ENCODE data around the gene KLHL25.

The KLHL25 gene

DNA sequence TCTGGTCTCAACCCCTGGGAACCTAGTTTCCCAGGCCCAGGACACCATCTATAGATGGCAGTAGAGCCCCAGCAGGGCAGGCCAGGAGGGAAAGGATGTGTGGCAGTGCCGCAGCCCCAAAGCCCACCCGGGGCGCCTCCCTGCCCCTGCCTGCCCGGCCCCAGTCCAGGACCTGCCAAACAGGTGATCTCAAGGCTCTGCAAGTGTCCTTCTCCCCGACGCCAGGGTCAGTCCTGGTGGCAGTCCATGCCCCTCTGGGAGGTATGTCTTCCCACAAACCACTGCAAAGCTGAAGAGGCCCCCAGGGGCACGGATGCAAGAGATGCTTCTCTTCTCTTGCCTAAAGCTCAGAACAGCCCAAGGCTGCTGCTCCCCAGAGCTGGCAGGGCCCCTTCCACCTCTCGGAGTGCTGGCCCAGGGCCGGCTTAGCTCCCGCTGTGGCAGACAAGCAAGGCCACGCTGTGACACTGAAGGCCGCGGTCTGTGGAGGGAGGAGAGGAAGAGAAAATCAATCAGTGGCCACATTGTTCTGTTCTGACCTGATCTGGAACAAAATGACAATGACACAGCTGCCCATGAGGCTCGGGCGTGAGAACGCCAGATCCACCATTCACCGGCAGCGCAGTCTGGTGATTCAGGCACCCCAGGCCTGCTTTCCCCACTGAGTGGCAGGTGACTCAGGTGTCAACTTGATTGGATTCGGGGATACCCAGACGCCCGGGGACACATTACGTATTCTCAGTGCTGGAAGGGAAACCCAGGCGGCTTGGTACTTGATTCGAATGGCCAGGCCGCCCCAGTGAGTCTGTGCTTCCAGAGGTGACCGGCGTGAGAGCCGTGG, 34.0 kb downstream of the KLHL25 start:
- peak; percentile 22 for DNase-seq

DNA sequence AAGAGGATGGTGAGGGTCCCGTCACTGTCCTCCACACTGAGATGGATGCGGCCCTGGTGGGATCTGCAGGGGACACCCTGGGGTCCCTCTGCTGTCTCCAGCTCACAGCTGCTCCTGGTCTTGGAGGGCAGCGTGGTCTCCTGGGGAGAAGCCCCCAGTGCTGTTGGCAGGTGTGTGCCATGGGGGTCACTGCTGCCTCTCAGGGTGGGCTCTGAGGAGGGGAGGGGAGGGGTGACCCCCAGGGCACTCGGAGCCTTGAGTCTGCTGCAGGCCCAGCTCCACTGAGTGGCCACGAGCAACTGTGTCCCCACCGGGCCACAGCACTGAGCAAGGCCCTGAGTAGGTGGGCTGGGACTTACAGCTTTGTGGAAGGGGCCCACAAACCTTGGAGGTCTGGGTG, 34.7 kb downstream of the KLHL25 start:
- DNase-seq: no peak

DNA sequence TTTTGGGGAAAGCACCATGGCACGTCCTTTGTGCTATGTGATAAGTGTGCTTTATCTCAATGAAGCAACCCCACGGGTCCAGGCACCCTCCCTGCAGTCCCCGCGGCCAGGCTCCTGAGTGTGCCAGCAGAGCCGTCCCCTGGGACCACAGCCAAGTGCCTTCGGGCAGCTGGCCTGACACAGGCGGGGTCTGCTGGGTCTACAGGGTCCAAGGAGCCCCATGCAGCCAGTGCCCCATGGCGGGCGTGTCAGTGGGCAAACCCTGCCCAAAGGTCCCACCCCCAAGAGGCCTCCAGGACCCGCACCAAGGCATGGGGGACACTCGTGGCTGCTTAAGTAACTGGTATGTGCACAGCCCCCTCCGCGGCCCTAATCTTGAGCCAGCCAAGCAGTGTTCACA, 35.3 kb downstream of the KLHL25 start:
- peak; percentile 83 for DNase-seq

DNA sequence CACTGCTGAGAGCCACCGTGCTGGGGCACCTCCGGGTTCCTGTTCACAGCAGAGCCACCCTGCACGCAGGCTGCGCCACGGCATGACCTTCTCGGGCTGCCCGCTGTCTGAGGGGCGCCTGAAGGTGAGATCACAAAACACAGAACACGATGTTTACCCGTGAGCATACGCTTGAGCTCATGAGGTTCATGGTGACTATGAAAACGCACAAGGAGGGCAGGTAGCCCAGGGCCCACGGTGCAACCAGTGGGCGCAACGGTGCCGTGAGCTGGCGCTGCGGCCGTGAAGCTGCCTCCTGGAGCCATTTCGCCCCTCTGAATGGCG, 36.1 kb downstream of the KLHL25 start:
- no peak for DNase-seq

DNA sequence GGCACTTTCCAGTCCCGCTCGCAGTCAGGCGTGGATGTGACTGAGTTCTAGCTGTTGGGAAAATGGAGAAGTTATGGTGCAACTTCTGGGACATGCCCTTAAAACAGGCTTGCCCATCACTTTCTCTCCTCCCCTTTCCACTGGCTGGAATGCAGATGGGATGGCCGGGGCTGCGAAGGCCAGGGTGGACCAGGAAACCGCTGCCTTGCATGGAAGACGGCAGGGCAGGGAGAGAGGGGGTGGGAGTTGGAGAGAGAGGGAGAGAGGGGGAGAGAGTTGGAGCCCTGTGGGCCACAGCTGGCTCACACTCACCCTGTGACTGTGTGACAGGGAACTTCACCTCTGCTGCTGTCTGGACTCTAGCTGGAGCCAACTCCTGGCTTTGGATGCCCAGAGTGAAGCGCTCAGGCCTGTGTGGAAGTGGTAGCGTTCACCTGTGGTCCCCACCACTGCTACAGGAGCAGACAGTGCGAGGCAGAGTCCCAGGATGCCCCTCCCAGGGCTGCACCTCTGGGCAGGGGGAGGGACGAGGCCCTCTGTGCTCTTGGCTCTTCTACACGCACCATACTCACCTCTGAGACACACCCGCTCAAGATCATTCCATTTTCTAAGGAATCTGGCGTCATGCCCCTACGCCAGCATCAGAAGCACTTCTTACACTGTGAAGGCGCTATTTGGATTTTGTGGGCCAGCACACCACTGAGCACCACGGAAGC, 36.6 kb downstream of the KLHL25 start:
- DNase-seq: no peak

DNA sequence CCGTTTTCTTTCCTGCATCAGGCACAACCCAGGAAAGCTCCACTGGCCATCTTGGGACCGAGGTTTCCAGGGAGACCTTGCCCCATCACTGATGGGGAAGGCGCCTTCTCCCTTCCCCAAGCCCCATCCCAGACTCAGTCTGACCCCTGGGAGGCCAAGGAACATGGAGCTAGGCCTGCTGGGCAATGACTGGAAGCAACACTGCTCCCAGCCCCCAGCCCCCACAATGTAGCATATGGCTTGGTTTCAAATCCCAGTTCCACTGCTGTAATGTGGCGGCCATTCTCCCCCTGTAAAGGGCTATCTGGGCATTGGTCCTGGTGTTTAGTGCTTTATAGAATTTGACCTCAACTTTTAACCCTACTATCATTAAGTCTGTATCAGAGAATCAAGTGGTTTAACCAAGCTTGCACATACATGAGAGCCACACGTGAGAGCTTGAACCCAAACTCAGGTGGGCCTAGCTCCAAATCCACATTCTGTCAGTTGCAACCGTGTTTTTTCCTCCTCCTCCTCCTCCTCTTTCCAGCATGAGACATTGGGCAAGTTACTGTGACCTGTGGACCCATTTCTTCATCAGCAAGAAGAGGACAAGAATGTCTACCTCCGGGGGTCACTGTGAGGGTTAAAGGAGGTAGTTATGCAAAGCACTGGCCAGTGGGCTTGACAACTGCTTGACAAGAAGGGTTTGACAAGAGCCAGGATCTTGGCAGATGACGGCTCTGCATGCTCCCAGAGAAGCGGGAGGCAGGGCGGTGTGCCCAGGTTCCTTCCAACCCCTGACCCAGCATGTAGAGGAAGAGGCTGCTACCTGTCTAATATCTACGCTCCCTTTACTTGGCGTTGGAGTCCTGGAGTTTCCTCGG, 37.4 kb downstream of the KLHL25 start:
- no peak for DNase-seq

DNA sequence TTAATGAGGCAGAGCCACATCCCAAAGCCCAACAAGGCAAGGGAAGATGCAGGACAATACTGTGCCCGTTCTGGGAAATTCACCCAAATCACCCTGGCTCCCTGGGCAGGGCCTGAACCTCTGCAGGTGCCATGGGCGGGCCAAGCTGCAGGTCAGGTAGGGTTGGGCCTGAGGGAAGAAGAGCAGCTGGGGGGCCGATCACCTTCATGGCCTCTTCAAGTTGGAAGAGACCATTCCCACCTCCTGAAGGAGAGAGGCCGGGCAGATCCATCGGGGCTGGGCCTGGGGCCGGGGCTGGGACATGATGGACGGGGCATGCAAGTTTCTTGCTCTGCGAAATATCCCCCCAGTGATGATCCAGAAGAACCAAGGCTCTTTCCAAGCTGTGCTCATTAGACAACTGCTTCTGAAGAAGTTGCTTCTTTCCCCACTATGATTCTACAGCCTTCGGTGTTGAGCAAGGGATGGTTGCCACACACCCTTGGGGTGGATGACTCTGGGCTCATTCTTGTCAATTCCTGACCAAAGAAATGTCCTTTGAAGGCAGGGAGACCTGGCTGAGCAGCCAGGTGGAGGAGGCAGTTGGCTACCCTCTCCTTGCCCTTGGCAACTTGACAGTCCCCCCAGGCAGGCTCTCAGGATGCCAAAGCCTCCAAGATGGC, 38.2 kb downstream of the KLHL25 start:
- DNase-seq: no peak

DNA sequence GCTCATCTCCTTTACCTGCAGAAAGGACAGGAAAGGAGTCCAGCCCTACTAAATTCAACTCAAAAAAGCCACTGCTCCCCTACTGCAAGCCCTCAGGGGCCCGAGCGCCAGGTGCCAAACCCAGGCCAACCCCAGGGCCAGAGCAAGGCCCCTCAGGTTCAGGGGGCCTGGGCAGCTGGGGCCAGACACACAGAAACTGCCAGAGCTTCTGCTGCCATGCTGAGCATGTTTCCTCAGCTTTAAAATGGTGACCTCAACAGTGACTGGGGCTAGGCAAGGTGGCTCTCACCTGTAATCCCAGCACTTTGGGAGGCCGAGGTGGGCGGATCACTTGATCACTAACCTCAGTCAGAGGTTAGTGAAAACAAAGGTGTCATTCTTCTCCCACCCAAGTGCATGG, 38.8 kb downstream of the KLHL25 start:
- no peak for DNase-seq

DNA sequence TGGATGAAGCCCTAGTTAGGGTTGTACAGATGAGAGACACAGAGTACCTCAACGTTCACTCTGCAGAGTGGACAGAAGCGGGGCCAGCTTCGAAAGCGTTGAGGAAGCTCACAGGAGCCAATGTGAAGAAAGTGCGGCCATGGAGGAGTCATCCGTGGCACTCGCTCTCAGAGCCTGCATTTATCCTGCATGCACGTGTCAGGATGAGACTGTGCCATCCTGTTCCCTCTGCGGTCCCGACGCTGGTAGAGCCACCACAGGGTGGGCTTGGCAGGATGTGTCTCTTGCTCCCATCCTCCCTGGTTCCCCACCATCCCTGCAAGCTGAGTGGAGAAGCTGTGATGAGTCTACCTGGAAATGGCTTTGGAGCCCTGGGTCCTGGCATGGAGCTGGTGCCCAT, 39.3 kb downstream of the KLHL25 start:
- DNase-seq: no peak

DNA sequence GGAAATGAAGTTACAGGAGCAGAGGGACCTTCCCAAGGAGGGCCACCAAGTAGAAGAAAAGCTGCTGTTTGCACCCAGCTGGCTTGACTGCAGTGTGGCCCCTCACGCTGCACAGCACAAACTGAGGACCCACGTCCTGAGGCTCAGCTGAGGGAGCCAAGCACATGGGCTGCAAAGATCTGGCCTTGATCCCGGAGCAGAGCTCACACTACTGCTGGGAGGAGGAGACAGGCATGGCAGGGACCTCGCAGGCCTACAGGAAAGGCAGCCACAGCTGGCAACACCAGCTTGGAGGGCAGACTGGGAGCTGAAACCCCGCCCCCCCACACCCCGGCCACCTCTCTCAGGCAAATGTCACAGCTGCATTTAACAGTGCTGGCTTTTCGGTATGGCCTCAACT, 39.7 kb downstream of the KLHL25 start:
- no peak for DNase-seq

DNA sequence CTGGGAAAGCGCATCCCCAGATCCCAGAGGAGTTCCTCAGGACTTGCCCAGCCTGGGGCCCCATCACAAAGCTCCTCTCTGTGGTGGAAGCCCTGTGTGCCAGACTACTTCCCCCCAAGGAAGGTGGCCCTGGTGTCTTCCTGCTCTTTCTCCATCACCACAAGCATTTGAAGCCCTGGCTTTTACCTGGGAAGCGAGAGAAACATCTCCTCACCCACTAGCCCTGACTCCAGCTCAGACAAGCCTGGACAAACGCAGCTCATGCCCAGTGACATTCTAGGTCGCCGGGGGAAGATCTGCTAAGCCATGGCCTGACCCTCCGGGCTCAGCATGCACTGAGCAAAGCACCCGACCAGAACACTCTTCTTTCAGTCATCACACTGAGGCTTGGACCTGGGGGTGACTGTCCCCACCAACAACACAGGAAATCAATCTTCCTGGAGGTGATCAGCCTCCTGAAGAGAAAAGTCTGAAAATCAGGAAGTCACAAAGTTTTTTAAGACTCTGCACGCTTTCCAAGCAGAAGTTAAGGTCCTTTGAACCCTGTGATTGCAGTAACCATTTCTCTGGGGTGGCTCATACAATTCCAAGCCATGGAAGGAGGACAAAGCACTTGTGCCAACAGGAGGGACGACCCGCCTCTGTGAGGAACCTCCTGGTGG, 40.8 kb downstream of the KLHL25 start:
- no peak for DNase-seq

DNA sequence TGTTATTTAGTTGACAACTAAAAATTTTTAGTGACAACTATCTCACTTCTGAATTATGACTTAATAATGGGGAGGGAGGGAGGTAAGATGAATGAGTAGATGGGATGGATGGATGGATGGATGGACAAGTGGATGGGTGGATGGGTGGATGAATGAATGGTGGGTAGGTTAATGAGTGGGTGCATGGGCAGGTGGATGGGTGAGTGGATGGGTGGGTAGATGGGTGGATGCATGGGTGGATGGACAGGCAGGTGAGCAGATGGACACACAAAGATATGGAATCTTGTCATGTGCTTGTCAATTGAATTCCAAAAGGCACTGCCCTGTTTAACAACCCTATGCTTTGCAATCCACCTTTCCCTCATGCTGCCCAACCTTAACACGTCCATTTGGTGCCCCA, 41.5 kb downstream of the KLHL25 start:
- DNase-seq: no peak

DNA sequence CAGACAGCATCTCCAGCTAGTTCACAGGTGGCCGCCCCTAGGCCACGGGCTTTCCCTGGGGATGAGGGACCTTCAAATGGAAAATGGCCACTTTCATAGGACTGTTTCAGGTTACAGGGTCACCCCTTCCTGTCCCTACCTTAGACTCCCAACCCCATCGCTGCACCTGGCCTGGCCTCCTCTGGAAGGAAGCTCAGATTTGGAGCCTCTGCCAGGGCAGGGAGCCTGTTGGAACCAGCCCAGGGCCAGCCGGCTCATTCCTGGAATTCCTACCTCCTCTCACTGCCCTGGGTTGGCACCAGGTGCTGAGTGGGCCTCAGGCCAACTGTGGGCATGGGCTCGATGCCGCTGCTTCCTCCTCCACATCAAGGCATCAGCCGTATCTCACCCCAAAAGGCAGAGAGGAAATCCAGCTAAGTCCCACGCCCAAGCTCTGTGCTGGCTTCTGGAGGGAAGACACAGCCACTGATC, 42.2 kb downstream of the KLHL25 start:
- DNase-seq: peak; percentile 44

DNA sequence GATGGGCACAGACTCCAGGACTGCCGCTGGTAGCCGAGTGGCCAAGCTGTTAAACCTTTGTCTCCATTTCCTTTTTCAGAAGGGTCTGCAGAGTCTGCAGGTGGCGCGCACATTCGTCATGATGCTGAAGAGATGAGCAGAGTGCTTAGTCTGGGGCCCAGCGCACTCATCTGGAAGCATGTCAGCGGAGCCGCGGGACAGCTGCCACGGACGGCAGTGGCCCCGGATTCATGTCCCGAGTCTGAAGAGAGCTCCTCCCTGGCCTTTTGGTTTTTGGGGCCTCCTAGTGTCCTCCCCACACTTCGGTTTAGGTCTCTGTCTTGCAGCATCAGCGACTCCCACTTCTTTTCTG, 42.6 kb downstream of the KLHL25 start:
- DNase-seq: no peak

DNA sequence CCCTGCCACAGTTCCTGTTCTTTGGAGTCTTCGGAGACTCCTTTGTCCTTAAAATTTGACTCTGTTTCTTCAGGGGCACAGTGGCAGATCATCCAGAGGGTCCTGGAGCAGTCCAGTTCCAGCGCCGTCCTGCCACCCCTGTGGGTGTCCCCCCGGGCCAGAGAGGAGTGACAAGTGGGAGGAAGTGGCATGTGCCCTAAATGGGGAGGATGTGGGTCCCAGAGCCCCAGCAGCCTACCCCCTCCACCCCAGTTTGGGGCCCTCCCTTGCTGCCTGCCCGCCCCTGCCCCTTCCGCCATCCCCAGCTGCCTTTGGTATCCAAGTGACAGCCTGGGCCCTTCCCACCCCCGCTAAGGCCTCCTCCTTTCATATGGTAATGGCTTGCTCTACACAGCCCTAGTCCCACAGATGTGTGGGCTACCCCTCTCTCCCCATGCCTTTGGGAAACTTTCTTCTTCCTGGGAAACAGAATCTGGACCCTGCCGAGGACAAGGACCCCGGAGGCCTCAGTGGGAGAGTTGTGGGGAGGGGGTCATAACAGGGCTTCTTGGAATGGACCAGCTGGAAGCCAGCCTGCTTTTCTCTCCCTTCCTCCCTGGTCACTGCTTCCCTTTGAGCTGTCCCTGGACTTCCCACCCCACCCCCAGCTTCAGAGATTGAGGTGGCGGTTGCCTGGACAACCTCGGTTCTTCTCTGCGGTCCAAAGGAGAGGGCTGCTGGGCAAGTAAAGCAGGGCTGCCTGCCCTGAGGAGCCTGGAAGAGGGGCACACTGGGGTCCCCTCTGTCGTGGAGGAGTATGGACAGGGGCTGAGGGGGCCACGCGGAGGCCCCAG, 43.2 kb downstream of the KLHL25 start:
- no peak for DNase-seq

DNA sequence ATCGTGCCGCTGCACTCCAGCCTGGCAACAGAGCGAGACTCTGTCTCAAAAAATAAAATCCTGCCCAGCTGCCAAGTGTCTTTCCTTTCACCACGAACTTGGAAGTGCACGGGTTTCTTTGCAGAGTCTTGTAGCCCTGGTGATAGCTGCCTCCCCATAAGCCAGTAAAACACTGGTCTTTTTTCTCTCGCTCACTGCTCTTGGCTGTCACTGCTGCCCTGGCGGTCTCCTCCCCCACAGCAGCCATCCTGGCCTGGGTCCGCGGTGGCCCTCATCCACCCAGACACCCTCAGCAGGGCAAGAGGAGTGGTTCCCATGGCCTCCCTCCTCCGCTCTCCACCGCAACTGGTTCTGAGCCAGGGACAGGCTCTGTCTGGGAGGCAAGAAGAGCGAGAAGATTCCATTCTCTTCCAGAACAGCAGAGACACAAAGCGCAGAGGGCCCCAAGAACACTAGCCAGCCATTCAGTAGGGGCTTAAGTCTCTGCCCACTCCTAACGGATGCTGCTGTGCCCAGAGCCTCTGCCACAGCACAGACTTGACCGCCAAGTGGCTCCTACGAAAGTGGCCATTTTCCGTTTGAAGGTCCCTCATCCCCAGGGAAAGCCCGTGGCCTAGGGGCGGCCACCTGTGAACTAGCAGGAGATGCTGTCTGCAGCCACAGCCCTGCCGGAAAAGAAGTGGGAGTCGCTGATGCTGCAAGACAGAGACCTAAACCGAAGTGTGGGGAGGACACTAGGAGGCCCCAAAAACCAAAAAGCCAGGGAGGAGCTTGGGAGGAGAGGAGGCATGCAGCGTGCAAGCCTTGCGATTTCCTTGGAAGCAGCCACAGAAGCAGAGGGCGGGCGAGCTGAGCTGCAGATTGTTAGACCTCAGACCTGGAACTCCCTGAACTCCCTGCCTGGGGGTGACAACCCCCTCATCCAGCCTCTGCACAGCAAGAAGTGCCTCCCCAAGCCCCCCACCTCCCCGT, 44.1 kb downstream of the KLHL25 start:
- no peak for DNase-seq

DNA sequence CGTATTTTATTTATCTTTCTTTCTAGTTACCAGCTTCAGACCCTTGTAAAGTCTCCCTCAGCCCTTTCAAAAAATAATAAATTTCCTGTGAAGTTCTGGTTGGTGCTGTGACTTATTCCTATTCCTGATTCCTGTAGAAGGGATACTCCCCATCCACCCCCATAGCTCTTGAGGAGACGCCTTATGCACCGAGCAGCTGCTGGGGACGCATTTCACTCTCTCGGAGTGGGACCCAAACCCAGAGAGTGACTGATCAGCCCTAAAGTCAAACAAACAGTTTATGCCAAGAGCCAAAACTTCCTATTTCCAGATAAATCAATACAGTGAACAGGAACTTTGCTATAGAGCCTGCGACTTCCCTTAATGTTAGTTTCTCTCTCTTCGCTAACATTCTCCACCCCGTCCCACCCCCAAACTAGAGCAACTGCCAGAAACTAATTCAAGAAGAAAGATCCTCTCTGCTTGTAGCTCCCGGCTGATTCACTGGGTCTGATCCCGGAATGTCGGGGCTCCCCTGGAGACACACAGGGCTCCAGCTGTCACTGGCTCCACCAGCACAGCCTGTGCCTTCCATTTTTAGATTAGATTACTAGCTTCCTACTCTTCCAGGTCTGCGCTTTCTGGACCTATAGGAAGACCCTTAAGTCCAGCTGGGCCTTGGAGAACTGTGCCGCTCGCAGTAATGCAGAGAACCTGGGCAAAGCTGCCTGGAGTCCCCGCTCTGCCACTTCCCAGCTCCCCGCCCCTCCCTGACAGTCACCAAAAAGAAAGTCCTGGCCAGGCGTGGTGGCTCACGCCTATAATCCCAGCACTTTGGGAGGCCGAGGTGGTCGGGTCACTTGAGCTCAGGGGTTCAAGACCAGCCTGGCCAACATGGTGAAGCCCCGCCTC, 45.2 kb downstream of the KLHL25 start:
- DNase-seq: no peak

DNA sequence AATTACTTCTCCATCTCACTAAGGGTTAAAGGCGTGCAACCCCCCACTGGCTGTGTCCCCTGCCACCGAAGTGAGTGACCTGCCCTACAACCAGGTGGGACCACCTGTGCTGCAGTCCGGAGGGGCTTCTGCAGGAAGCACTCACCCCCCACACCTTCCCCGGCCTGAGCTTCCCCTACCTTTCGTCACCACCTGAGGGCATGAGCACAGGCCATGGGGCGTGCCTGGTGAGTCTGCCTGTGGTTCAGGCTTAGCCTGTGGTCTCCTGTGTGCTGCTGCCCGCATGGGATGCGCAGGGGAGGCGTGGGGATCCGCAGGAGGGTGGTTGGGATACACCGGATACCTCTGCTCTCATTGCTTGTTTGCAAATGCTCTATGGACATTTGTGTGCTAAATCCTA, 46.0 kb downstream of the KLHL25 start:
- no peak for DNase-seq

DNA sequence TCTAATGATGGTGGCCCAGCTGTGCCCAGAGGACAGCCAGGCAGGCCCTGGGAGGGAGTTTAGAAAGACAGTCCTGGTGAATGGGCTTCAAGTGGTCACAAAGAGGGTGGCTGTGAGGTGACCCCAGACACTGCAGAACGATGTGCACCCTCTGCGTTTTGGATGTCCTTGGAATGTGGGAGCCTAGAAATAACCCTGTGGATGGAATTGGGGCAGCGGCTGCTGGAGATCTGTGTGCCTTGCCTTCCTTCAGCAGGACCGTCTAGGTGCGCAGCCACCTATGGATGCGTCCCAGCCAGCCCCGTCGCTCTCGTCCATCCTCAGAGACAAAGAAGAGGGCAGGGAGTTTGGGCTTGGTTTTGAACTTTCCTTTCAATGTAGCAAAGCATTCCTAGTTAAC, 46.5 kb downstream of the KLHL25 start:
- no peak for DNase-seq

All from hematopoietic multipotent progenitor cell treated with erythropoietin and hydrocortisone succinate and interleukin-3 and kit ligand, for 6 days (in vitro differentiated cells).